ENCODE data around the gene MRPL32. TPM values are rescaled to one million over a fixed set of nuclear protein-coding genes. Genes with fewer than 3 reads are reported as not detected.

The MRPL32 gene
- total RNA-seq, 1 donor: 35.5 TPM

- TF ChIP-seq, protein P1, sequence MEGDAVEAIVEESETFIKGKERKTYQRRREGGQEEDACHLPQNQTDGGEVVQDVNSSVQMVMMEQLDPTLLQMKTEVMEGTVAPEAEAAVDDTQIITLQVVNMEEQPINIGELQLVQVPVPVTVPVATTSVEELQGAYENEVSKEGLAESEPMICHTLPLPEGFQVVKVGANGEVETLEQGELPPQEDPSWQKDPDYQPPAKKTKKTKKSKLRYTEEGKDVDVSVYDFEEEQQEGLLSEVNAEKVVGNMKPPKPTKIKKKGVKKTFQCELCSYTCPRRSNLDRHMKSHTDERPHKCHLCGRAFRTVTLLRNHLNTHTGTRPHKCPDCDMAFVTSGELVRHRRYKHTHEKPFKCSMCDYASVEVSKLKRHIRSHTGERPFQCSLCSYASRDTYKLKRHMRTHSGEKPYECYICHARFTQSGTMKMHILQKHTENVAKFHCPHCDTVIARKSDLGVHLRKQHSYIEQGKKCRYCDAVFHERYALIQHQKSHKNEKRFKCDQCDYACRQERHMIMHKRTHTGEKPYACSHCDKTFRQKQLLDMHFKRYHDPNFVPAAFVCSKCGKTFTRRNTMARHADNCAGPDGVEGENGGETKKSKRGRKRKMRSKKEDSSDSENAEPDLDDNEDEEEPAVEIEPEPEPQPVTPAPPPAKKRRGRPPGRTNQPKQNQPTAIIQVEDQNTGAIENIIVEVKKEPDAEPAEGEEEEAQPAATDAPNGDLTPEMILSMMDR (IDR thresholded peaks at IDR 0.05; ENCODE audit: extremely low read depth, low read depth, low read length): no peak
- H3K4me2 ChIP-seq (ENCODE audit: insufficient read depth, low read length): no peak overlapping the region
- no peaks in the 10 kb centered on the region for H3K9me3 ChIP-seq (ENCODE audit: low read depth, low read length)
- no peaks in the 10 kb centered on the region for H4K20me1 ChIP-seq (ENCODE audit: insufficient read depth, low read length)
- H3K79me2 ChIP-seq (ENCODE audit: insufficient read depth, low read length): no peaks in the 10 kb centered on the region
- H3K36me3 ChIP-seq (ENCODE audit: insufficient read depth, low read length): no peaks in the 10 kb centered on the region
- H3K4me3 ChIP-seq (ENCODE audit: insufficient read depth, low read length): no peak overlapping the region
- H3K4me1 ChIP-seq (ENCODE audit: insufficient read depth, low read length): no peaks in the 10 kb centered on the region
- no peak for DNase-seq (ENCODE audit: insufficient read length, low spot score, missing footprints)
- H3K27me3 ChIP-seq (ENCODE audit: insufficient read depth, low read length): peaks cover 20% of the 10 kb centered on the region
- no peak overlapping the region for H2AFZ ChIP-seq (ENCODE audit: low read length)
- no peak overlapping the region for H3K27ac ChIP-seq (ENCODE audit: low read depth, low read length)
Measured at GRCh38 chr7:42959549-42959948, 27.4 kb downstream of the MRPL32 start.

DNA sequence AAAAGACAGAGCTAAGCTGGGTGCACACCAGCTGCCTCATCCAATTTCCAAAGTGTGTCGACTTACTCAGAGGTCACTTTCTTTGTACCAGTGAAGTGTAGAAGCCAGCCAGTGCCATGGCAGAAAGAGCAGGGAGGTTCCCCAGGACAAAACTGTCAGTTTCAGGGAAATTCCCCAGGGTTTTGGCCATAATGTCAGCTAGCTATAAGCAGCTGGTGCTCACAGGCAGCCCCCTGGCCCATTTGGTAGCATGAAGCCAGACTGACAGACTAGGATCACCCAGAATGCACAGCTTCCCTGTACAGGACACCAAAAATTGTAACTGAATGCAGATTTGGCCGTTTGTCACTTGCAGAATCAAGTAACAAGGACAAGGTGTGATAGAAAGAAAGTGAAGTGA, 28.6 kb downstream of the MRPL32 start:
- Histone ChIP-seq H2AFZ (ENCODE audit: low read length) (no peak overlapping the region), H3K27me3 (ENCODE audit: insufficient read depth, low read length) (peaks cover 20% of the 10 kb centered on the region), H3K36me3 (ENCODE audit: insufficient read depth, low read length) (no peaks in the 10 kb centered on the region), H3K4me2 (ENCODE audit: insufficient read depth, low read length) (no peak overlapping the region), H3K79me2 (ENCODE audit: insufficient read depth, low read length) (no peaks in the 10 kb centered on the region), H3K4me3 (ENCODE audit: insufficient read depth, low read length) (no peak overlapping the region), H4K20me1 (ENCODE audit: insufficient read depth, low read length) (no peaks in the 10 kb centered on the region), H3K9me3 (ENCODE audit: low read depth, low read length) (no peaks in the 10 kb centered on the region), H3K27ac (ENCODE audit: low read depth, low read length) (no peak overlapping the region), H3K4me1 (ENCODE audit: insufficient read depth, low read length) (peaks cover 3% of the 10 kb centered on the region)
- TF ChIP-seq, protein P1 (IDR thresholded peaks at IDR 0.05; ENCODE audit: extremely low read depth, low read depth, low read length): no peak
- DNase-seq (ENCODE audit: insufficient read length, low spot score, missing footprints): no peak

GRCh38 chr7:42961170-42961569, 29.0 kb downstream of the MRPL32 start:
- H3K4me1 ChIP-seq (ENCODE audit: insufficient read depth, low read length): peaks cover 3% of the 10 kb centered on the region
- no peaks in the 10 kb centered on the region for H3K9me3 ChIP-seq (ENCODE audit: low read depth, low read length)
- H3K27me3 ChIP-seq (ENCODE audit: insufficient read depth, low read length): peaks cover 20% of the 10 kb centered on the region
- H3K4me2 ChIP-seq (ENCODE audit: insufficient read depth, low read length): no peak overlapping the region
- H3K79me2 ChIP-seq (ENCODE audit: insufficient read depth, low read length): no peaks in the 10 kb centered on the region
- no peak for DNase-seq (ENCODE audit: insufficient read length, low spot score, missing footprints)
- TF ChIP-seq, protein P1 (IDR thresholded peaks at IDR 0.05; ENCODE audit: extremely low read depth, low read depth, low read length): no peak
- no peak overlapping the region for H2AFZ ChIP-seq (ENCODE audit: low read length)
- H4K20me1 ChIP-seq (ENCODE audit: insufficient read depth, low read length): no peaks in the 10 kb centered on the region
- no peaks in the 10 kb centered on the region for H3K36me3 ChIP-seq (ENCODE audit: insufficient read depth, low read length)
- H3K4me3 ChIP-seq (ENCODE audit: insufficient read depth, low read length): no peak overlapping the region
- no peak overlapping the region for H3K27ac ChIP-seq (ENCODE audit: low read depth, low read length)

DNA sequence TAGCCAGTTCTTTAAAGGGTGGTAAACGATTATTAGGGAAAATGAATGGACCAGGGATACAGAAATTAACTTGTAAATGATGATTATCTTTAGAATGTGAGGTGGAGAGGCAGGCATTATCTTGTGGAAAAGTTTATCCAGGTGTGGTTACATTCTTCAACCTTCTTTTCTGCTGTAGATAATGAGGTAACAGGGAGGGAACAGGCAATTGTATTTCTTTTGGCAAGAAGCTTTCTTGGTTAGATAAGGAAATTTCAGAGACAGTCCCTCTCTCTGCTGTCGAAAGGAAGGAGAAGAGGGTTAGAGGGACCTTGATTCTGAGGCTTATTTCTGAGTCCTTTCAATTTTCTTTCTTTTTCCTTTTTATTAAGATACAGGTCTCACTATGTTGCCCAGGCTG, 32.1 kb downstream of the MRPL32 start:
- Histone ChIP-seq H4K20me1 (ENCODE audit: insufficient read depth, low read length) (no peaks in the 10 kb centered on the region), H3K9me3 (ENCODE audit: low read depth, low read length) (no peaks in the 10 kb centered on the region), H3K4me1 (ENCODE audit: insufficient read depth, low read length) (peaks cover 3% of the 10 kb centered on the region), H3K27me3 (ENCODE audit: insufficient read depth, low read length) (peaks cover 27% of the 10 kb centered on the region), H3K4me3 (ENCODE audit: insufficient read depth, low read length) (no peak overlapping the region), H3K27ac (ENCODE audit: low read depth, low read length) (no peak overlapping the region), H3K4me2 (ENCODE audit: insufficient read depth, low read length) (no peak overlapping the region), H3K79me2 (ENCODE audit: insufficient read depth, low read length) (no peaks in the 10 kb centered on the region), H3K36me3 (ENCODE audit: insufficient read depth, low read length) (no peaks in the 10 kb centered on the region), H2AFZ (ENCODE audit: low read length) (no peak overlapping the region)
- TF ChIP-seq, protein P1 (IDR thresholded peaks at IDR 0.05; ENCODE audit: extremely low read depth, low read depth, low read length): no peak
- no peak for DNase-seq (ENCODE audit: insufficient read length, low spot score, missing footprints)
